Thyroid gland (tissue), 4 donors: ENCODE results near the gene TIAM1. TPM values are rescaled to one million over a fixed set of nuclear protein-coding genes. Genes with fewer than 3 reads are reported as not detected.

ENCODE experiments used
- DNase-seq, 2 donors: peaks; one replicate each; pipeline ENCODE4 v3.0.0-alpha.2; 2019
- H3K27ac ChIP-seq, 3 donors: fragments of 200-600 bp; sonication (generic); 1 replicate in 2 of 3; 2 replicates in 1 of 3; pipeline ENCODE4 v1.5.1; 2016 to 2019; ENCODE audit warnings: mild to moderate bottlenecking in 1 of 3, moderate library complexity in 1 of 3
- H3K27me3 ChIP-seq: fragments of 200-600 bp; sonication (generic); one replicate; pipeline ENCODE4 v1.5.1; 2019
- H3K36me3 ChIP-seq, 2 donors: fragments of 200-600 bp; sonication (generic); one replicate each; pipeline ENCODE4 v1.5.1; 2016 to 2019
- H3K4me1 ChIP-seq, 2 donors: fragments of 200-600 bp; sonication (generic); one replicate each; pipeline ENCODE4 v1.5.1; 2017 to 2019
- H3K4me3 ChIP-seq, 3 donors: fragments of 200-600 bp; sonication (generic); replicated peaks in 1 of 3; 1 replicate in 2 of 3; 2 replicates in 1 of 3; pipeline ENCODE4 v1.5.1; 2016; ENCODE audit warnings: mild to moderate bottlenecking in 1 of 3
- H3K9me3 ChIP-seq: fragments of 200-600 bp; sonication (generic); one replicate; pipeline ENCODE4 v1.5.1; 2017
- CTCF ChIP-seq, 6 experiments: fragments of 200-600 bp in 3 of 6; fragments of 450-650 bp in 3 of 6; sonication (generic) in 3 of 6; IDR thresholded peaks; one replicate each; pipeline ENCODE4 v1.5.1; 2016 to 2019; ENCODE audit warnings: antibody characterized with exemption in 6 of 6, mild to moderate bottlenecking in 2 of 6, inconsistent platforms in 1 of 6, moderate library complexity in 1 of 6
- POLR2A ChIP-seq, 2 donors: fragments of 450-650 bp; IDR thresholded peaks; one replicate each; pipeline ENCODE4 v1.6.1; 2017; ENCODE audit warnings: antibody characterized with exemption in 2 of 2, mild to moderate bottlenecking in 2 of 2, moderate library complexity in 1 of 2
- WGBS, 2 donors: methylation state at CpG; one replicate each; pipeline ENCODE4 v1.1.5; 2017; 5-methylcytosine and 5-hydroxymethylcytosine counted together
- intact Hi-C: fragments of 100-400 bp; cut with DNase I; formaldehyde crosslinking; loops from one replicate; pipeline ENCODE4 v1.15.1; 2023
- total RNA-seq, 4 donors: library from RNA; depleted of rRNA; stranded (reverse); fragments of >200 nt; gene quantifications; one replicate each; pipeline ENCODE4 v1.2.3, GENCODE V29; 2016

Gene TIAM1
- total RNA-seq, 4 donors from 2014 or later = 2.2 to 6.7 (median 2.4) TPM

- DNase-seq = no peak
- H3K4me3 ChIP-seq = no peak overlapping the region
- no peaks in the 10 kb centered on the region for H3K9me3 ChIP-seq
- TF ChIP-seq POLR2A (IDR thresholded peaks at IDR 0.05) = no peak
- no peak for TF ChIP-seq CTCF (IDR thresholded peaks at IDR 0.05)
- H3K36me3 ChIP-seq = no peaks in the 10 kb centered on the region
- WGBS, 2 donors = 82 to 91% methylated on average over 3 of the region's 3 CpGs
- H3K27me3 ChIP-seq = no peaks in the 10 kb centered on the region
- intact Hi-C loops = no loop called here
- H3K27ac ChIP-seq = no peak overlapping the region
- no peaks in the 10 kb centered on the region for H3K4me1 ChIP-seq
Measured at GRCh38 chr21:31257265-31257664, 86.8 kb downstream of the TIAM1 start.

DNA sequence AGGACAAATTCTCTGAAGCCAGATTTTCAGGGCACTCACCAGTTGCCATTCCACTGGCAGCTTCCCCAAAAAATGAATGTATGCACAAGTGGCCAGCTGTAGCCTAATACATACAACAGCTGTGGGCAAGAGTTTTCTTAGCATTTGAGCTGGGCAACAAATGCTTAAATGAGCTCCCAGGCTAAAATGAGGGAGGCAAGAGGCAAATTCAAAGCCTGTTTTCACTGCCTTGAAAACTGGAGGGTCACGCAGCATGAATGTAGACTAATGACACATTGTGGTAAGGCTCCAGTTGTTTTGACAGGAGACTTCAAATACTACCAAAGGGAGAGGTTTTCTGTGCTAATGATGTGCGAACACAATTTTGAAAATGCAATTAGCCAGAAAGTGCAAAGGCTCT is 88.2 kb downstream of the TIAM1 start:
- WGBS, 2 donors = 71 to 72% methylated on average over 2 of the region's 2 CpGs
- H3K4me3 ChIP-seq = no peak overlapping the region
- no peak for TF ChIP-seq POLR2A (IDR thresholded peaks at IDR 0.05)
- TF ChIP-seq CTCF (IDR thresholded peaks at IDR 0.05) = no peak
- no peaks in the 10 kb centered on the region for H3K9me3 ChIP-seq
- H3K27me3 ChIP-seq = no peaks in the 10 kb centered on the region
- H3K4me1 ChIP-seq = no peaks in the 10 kb centered on the region
- intact Hi-C loops = no loop called here
- H3K36me3 ChIP-seq = no peaks in the 10 kb centered on the region
- H3K27ac ChIP-seq = no peak overlapping the region
- no peak for DNase-seq

GRCh38 chr21:31255036-31255435 is 89.0 kb downstream of the TIAM1 start:
- Histone ChIP-seq H3K4me1 (no peaks in the 10 kb centered on the region), H3K9me3 (no peaks in the 10 kb centered on the region), H3K27ac (no peak overlapping the region), H3K36me3 (no peaks in the 10 kb centered on the region), H3K27me3 (no peaks in the 10 kb centered on the region), H3K4me3 (no peak overlapping the region)
- TF ChIP-seq POLR2A (IDR thresholded peaks at IDR 0.05) = no peak
- TF ChIP-seq CTCF (IDR thresholded peaks at IDR 0.05) = no peak
- intact Hi-C loops = no loop called here
- 94 to 96% methylated on average over 4 of the region's 4 CpGs for WGBS, 2 donors
- DNase-seq = no peak

DNA sequence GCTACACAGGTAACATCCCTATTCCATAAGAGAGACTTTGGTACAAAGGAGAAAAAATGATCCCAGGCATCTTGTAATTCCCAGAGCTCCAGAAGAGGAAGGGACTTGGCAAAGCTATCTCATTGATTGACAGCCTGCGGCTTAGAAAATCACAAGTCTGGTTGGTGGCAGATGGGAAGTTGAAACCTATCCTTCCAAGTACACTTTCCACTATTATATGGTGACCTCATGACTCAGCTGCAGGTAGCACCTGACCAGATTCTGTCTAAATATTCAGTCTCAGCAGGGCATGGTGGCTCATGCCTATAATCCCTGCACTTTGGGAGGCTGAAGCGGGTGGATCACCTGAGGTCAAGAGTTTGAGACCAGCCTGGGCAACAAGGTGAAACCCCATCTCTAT is 89.9 kb downstream of the TIAM1 start:
- Histone ChIP-seq H3K27me3 (no peaks in the 10 kb centered on the region), H3K36me3 (no peaks in the 10 kb centered on the region), H3K9me3 (no peaks in the 10 kb centered on the region), H3K27ac (no peak overlapping the region), H3K4me1 (no peaks in the 10 kb centered on the region), H3K4me3 (no peak overlapping the region)
- no peak for TF ChIP-seq CTCF (IDR thresholded peaks at IDR 0.05)
- no peak for TF ChIP-seq POLR2A (IDR thresholded peaks at IDR 0.05)
- no peak for DNase-seq
- intact Hi-C loops = no loop called here
- 95 to 98% methylated on average over 1 to 2 of the region's 2 CpGs for WGBS, 2 donors

GRCh38 chr21:31253684-31254083 is 90.4 kb downstream of the TIAM1 start:
- intact Hi-C loops = no loop called here
- H3K36me3 ChIP-seq = no peaks in the 10 kb centered on the region
- WGBS, 2 donors = 56 to 72% methylated on average over 3 of the region's 3 CpGs
- H3K27ac ChIP-seq = no peak overlapping the region
- no peaks in the 10 kb centered on the region for H3K9me3 ChIP-seq
- no peak for DNase-seq
- TF ChIP-seq CTCF (IDR thresholded peaks at IDR 0.05) (no peak), POLR2A (IDR thresholded peaks at IDR 0.05) (no peak)
- no peaks in the 10 kb centered on the region for H3K27me3 ChIP-seq
- H3K4me3 ChIP-seq = no peak overlapping the region
- H3K4me1 ChIP-seq = no peaks in the 10 kb centered on the region
